Activated naive CD4-positive, alpha-beta T cell treated with anti-CD3 and anti-CD28 coated beads, Interleukin-2, amount 50 U/mL, for 72 hours (primary cell): Measurements from ENCODE around the gene STIP1. TPM values are rescaled to one million over a fixed set of nuclear protein-coding genes. Genes with fewer than 3 reads are reported as not detected.

ENCODE experiments used
- total RNA-seq, 2 donors: library from RNA; stranded (reverse); gene quantifications; one replicate each; pipeline ENCODE4 v1.2.3, GENCODE V29; 2022

STIP1 gene
- total RNA-seq, 2 donors from 2014 or later, result 328 to 366 TPM

Other genes starting within 250 kb of the STIP1 start
- 10 to 100 TPM; 23.5 to 25.4 TPM for gene NAA40, start 247.2 kb upstream of the STIP1 start, total RNA-seq
- gene COX8A, start 211.6 kb upstream of the STIP1 start, total RNA-seq, result 100 to 1,000 TPM; 498 to 568 TPM
- gene OTUB1, start 199.7 kb upstream of the STIP1 start, total RNA-seq, result 10 to 100 TPM; 60.0 to 86.4 TPM
- not detected for gene FLRT1, start 150.2 kb upstream of the STIP1 start, total RNA-seq
- 10 to 100 TPM; 11.0 to 25.3 TPM for gene MACROD1, start 20.1 kb upstream of the STIP1 start, total RNA-seq
- 100 to 1,000 TPM; 142 to 193 TPM for gene FERMT3, start 20.6 kb downstream of the STIP1 start, total RNA-seq
- gene TRPT1, start 40.0 kb downstream of the STIP1 start, total RNA-seq, result 10 to 100 TPM; 31.2 to 36.5 TPM
- gene NUDT22, start 40.1 kb downstream of the STIP1 start, total RNA-seq, result 10 to 100 TPM; 87.4 to 88.8 TPM
- 10 to 100 TPM; 26.7 to 48.7 TPM for gene DNAJC4, start 44.4 kb downstream of the STIP1 start, total RNA-seq
- 100 to 1,000 TPM in 1 of 2 donors, 10 to 100 TPM in 1; 57.6 to 119 TPM for gene VEGFB, start 48.4 kb downstream of the STIP1 start, total RNA-seq
- gene FKBP2, start 54.9 kb downstream of the STIP1 start, total RNA-seq, result 10 to 100 TPM; 27.7 to 36.0 TPM
- 100 to 1,000 TPM; 177 to 262 TPM for gene PPP1R14B, start 60.8 kb downstream of the STIP1 start, total RNA-seq
- 10 to 100 TPM; 10.4 to 13.7 TPM for gene PLCB3, start 65.4 kb downstream of the STIP1 start, total RNA-seq
- gene BAD, start 98.5 kb downstream of the STIP1 start, total RNA-seq, result 10 to 100 TPM in 1 of 2 donors, 1 to 10 TPM in 1; 7.1 to 31.6 TPM
- 10 to 100 TPM; 34.2 to 37.6 TPM for gene GPR137, start 99.7 kb downstream of the STIP1 start, total RNA-seq
- under 1 TPM; 0.23 to 0.46 TPM for gene KCNK4, start 105.1 kb downstream of the STIP1 start, total RNA-seq
- gene CATSPERZ, start 114.2 kb downstream of the STIP1 start, total RNA-seq, result under 1 TPM in 1 of 2 donors, not detected in 1; 0.55 TPM
- 10 to 100 TPM; 33.6 to 48.1 TPM for gene ESRRA, start 119.4 kb downstream of the STIP1 start, total RNA-seq
- gene TRMT112, start 131.4 kb downstream of the STIP1 start, total RNA-seq, result 100 to 1,000 TPM; 198 to 213 TPM
- 100 to 1,000 TPM; 131 to 152 TPM for gene PRDX5, start 131.9 kb downstream of the STIP1 start, total RNA-seq
- gene CCDC88B, start 154.0 kb downstream of the STIP1 start, total RNA-seq, result 100 to 1,000 TPM in 1 of 2 donors, 10 to 100 TPM in 1; 75.0 to 103 TPM
- gene RPS6KA4, start 173.0 kb downstream of the STIP1 start, total RNA-seq, result 10 to 100 TPM; 23.2 to 23.8 TPM